Activated CD8-positive, alpha-beta memory T cell treated with anti-CD3 and anti-CD28 coated beads, Interleukin-2, amount 50 U/mL, for 4 hours (primary cell): ENCODE results near the gene NECTIN2.
"Not testable (repeated sequence)": the region's sequence is repeated elsewhere in the genome, so short reads cannot be mapped to it uniquely, and the experiment has no call there.

Experiments used
- DNase-seq: peaks from one replicate; pipeline ENCODE4 v3.0.0-alpha.2; 2020

Gene NECTIN2

GRCh38 chr19:44817725-44818465 is 28.2 kb upstream of the NECTIN2 start:
- no peak for DNase-seq

GRCh38 chr19:44818466-44819031 is 27.5 kb upstream of the NECTIN2 start:
- no peak for DNase-seq

DNA sequence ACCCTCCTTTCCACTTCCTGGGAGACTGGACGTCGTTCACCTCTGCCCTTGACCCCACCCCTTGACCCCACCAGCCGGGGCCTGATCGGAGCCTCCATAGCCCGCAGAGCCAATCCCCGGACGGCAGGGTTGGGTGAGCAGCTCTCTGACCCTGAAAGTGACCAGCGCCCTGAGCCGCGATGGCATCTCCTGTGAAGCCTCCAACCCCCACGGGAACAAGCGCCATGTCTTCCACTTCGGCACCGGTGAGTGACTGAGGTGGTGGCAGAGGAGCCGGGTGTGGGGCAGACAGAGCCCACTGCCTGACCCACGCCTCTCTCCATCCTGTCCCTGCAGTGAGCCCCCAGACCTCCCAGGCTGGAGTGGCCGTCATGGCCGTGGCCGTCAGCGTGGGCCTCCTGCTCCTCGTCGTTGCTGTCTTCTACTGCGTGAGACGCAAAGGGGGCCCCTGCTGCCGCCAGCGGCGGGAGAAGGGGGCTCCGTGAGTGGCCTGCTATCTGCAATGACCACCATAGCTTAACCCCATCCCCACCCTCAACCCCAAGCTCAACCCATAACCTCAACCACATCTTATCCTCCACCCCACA is 26.8 kb upstream of the NECTIN2 start:
- DNase-seq, result no peak

DNA sequence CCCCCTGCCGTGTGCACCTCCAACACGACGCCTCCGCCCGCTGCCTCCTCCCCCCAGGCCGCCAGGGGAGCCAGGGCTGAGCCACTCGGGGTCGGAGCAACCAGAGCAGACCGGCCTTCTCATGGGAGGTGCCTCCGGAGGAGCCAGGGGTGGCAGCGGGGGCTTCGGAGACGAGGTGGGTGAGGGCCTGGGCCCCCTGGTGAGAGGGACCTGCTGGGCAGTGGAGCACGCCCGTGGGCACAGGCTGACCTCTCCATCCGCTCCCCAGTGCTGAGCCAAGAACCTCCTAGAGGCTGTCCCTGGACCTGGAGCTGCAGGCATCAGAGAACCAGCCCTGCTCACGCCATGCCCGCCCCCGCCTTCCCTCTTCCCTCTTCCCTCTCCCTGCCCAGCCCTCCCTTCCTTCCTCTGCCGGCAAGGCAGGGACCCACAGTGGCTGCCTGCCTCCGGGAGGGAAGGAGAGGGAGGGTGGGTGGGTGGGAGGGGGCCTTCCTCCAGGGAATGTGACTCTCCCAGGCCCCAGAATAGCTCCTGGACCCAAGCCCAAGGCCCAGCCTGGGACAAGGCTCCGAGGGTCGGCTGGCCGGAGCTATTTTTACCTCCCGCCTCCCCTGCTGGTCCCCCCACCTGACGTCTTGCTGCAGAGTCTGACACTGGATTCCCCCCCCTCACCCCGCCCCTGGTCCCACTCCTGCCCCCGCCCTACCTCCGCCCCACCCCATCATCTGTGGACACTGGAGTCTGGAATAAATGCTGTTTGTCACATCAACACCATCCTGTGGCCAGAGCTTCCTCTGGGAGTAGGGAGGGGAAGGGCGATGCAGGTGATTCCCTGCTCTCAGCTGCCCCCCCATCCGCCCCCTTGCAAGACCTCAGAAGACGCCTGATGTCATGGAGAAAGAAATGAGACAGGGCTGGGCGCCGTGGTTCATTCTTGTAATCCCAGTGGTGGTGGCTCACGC is 25.2 kb upstream of the NECTIN2 start:
- no peak for DNase-seq

GRCh38 chr19:44822177-44822576 is 23.9 kb upstream of the NECTIN2 start:
- no peak for DNase-seq

DNA sequence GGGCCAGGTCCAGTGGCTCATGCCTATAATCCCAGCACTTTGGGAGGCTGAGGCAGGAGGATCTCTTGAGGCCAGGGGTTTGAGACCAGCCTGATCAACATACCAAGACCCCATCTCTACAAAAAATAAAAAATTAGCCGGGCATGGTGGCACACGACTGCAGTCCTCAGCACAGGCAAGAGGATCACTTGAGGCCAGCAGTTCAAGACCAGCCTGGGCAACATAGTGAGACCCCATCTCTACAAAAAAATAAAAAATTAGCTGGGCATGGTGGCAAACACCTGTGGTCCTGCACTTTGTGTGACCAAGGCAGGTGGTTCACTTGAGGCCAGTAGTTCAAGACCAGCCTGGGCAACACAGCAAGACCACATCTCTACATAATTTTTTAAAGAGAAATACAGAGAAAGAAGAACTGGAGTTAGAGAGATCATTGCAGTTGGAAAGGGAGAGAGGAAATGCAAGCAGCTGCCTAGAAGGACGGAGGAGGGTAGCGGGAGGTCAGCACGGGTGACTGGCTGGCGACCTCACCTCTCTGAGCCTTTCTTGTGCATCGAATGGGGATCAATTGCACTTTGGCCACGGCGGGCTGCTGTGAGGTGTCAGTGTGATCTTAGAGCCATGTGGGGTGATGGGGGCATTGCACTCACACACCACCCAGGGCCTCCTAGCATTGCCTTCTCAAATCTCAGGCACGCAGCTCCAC is 23.3 kb upstream of the NECTIN2 start:
- no peak for DNase-seq

GRCh38 chr19:44823373-44823698 is 22.8 kb upstream of the NECTIN2 start:
- no peak for DNase-seq

DNA sequence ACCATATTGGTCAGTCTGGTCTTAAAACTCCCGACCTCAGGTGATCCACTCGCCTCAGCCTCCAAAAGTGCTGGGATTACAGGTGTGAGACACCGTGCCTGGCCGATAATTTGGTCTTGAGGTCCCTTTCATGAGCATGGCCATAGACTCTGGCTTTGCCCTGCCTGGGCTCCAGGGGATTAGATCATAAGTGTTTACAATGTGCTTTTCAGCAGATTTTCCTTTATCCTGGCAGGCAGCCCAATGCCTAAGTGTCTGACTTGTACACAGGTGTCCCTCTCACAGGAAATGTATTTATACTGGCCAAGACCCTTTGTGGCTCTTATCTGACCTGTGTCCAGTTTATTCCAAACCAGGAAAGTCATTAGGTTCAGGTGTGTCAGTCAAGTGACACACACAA is 21.3 kb upstream of the NECTIN2 start:
- DNase-seq, result no peak

GRCh38 chr19:44832875-44833274 is 13.2 kb upstream of the NECTIN2 start:
- DNase-seq, result not testable (repeated sequence)

DNA sequence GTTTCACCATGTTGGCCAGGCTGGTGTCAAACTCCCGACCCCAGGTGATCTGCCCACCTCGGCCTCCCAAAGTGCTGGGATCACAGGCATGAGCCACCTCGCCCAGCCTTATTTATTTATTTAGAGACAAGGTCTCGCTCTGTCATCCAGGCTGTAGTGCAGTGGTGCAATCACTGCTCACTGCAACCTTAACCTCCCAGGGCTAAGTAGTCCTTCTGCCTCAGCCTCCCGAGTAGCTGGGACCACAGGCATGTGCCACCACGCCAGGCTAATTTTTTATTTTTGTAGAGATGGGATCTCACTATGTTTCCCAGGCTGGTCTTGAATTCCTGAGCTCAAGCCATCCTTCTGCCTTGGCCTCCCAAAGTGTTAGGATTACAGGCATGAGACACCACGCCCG is 11.7 kb upstream of the NECTIN2 start:
- not testable (repeated sequence) for DNase-seq

- no peak for DNase-seq
Measured at GRCh38 chr19:44839276-44839675, 6.8 kb upstream of the NECTIN2 start.

DNA sequence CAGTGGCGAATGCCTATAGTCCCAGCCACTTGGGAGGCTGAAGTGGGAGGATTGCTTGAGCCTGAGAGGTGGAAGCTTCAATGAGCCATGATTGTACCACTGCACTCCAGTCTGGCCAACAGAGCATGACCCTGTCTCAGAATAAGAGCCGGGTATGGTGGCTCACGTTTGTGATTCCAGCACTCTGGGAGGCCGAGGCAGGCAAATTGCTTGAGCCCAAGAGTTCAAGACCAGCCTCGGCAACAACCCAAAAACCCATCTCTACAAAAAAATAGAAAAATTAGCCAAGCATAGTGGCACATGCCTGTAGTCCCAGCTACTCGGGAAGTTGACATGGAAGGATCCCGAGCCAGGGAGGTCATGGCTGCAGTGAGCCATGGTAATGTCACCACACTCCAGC is 5.3 kb upstream of the NECTIN2 start:
- DNase-seq, result no peak

GRCh38 chr19:44841231-44841630 is 4.9 kb upstream of the NECTIN2 start:
- no peak for DNase-seq

DNA sequence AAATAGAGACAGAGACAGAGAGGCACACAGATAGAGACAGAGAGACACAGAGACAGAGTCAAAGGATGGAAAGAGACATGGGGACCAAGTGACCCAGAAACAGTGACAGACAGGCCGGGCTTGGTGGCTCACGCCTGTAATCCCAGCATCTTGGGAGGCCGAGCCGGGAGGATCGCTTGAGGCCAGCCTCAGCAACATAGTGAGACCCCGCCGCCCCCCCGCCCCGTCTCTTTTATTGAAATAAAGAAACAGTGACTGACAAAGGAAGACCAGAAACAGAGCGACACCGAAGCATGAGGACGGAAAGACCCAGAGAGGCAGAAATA is 848 bp upstream of the NECTIN2 start:
- no peak for DNase-seq

DNA sequence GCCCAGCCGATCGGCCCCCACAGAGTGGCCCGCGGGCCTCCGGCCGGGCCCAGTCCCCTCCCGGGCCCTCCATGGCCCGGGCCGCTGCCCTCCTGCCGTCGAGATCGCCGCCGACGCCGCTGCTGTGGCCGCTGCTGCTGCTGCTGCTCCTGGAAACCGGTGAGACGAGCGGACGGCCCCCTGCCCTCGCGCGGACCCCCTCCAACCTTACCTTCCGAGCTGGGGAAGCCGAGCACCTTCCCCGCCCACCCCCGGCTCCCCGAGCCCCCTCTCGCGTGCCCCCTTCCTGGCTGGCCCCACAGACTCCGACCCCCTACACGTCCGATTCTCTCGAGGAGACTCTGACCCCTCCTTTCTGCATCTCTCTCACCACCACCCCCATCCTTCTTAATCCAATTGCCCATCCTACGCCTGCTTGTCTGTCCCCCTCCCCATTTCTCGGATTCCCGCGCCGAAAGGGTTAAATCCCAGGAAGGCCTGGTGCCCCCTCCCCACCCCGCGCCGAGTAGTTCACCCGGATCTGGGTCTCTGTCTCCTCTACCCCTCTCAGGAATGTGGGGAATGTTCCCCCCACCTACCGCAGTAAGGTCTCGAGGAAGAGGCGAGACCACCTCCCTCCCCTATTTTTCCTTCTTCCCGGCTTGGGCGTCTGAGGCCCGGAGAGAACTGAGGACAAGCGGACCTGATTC is 502 bp downstream of the NECTIN2 start:
- peak; percentile 21 for DNase-seq

DNA sequence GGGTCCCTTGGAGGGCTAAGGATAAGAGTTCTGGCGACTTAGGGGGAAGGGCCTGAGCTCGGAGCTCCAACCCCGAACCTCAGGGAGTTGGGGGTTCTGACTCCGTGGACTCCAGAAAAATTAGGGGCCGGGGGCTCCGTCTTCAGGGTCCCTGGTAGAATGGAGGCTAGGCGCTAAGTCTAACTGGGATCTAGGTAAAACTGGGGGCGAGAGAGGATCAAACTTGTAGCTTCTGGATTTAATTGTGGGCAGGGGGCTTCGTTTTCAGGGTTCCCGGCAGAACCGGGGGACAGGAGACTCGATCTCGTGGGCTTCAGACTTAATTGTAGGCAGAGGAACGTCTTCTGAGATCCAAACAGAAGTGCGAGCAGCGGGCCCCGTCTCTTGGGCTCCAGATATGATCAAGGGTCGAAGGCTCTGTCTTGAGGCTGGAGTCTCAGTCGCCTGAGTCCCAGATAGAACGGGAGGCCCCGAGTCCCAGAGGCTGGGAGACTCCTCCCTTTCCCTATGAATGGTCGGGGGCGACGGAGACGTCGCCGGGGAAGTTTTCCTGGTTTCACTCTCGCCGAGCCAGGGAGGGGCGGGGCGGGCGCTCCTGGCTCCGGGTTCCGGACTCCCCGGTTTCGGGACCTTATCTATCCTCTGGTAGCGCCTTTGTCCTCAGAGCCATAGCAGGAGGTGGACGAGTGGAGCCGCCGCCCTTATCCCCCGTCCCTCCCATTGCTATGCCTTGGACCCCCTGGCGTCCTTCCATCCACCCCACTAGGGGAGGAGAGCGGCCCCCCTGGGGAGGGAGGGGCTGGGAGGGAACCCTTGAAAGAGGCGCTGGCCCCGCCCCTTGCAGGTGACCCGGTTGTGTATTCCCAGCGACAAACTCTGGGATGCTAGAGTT is 1.3 kb downstream of the NECTIN2 start:
- DNase-seq, result peak; percentile 23

DNA sequence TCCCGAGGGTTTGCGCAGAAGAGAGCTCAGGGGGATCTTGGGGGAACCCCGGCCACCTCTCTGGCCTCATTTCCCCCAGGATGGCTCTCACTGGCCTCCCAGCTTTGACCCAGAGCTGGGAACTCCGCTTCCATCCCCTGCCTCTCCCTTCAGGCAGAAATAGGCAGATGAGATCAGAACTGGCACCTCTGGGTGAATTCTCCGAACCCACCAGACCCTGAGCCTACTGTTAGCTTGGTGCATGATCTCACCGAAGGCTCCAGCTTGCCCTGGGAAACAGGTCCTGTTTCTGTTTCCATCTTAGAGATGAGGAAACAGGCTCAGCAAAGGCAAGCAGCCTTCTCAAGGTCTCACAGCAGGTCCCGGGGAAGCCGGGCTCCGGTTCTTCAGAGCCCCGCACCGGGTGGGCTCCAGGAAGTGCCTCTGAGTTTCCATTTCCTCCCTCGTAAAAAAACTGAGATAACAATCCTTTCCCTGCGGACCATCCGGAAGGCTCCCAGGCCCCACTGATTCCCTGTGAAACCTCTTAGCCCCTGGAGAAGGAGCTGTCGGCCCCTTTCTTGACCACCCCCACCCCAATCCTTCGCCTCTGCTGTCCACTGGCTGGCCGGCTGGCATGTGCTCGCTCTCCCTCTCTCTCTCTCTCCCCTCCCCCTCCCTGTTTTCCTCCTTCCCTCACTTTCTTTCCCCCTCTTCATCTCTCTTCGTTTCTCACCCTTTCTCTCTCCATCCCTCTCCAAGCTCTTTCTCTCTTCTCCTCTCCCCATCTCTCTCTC is 2.1 kb downstream of the NECTIN2 start:
- no peak for DNase-seq

DNA sequence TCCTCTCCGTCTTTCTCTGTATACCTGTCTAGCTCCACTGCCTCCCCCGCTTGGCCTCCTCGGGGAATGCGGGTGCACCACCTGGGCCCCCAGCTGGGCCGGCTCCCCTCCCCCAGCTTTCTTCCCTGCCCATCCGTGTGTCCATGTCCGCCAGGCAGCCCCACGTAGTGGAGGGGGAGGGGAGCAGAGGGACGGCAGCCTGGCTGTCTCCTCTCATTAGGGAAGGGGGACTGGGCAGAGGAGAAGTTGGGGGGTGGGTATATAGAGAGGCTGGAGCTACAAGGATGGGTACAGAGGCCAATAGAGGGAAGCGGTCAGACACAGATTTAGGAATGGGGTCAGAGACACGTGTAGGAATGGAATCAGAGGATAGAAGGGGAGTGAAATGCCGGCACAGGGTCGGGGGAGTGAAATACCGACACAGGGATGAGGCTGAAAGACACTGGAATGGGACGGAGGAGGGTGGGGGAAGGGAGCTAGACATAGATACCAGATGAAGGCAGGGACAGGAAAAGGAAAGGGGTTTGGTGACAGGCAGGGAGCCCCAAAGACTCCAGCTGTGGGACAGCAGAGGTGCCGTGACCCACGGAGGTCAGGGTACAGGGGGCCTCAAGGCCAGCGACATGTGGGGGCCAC is 2.8 kb downstream of the NECTIN2 start:
- no peak for DNase-seq

GRCh38 chr19:44850641-44851109 is 4.6 kb downstream of the NECTIN2 start:
- DNase-seq, result no peak

GRCh38 chr19:44851427-44851826 is 5.3 kb downstream of the NECTIN2 start:
- DNase-seq, result no peak
